ENCODE data around the gene SCNN1G. TPM values are rescaled to one million over a fixed set of nuclear protein-coding genes. Genes with fewer than 3 reads are reported as not detected.

Gene SCNN1G
- total RNA-seq, 3 donors from 2014 or later, result 2.0 to 8.8 TPM; not detected in 1

DNA sequence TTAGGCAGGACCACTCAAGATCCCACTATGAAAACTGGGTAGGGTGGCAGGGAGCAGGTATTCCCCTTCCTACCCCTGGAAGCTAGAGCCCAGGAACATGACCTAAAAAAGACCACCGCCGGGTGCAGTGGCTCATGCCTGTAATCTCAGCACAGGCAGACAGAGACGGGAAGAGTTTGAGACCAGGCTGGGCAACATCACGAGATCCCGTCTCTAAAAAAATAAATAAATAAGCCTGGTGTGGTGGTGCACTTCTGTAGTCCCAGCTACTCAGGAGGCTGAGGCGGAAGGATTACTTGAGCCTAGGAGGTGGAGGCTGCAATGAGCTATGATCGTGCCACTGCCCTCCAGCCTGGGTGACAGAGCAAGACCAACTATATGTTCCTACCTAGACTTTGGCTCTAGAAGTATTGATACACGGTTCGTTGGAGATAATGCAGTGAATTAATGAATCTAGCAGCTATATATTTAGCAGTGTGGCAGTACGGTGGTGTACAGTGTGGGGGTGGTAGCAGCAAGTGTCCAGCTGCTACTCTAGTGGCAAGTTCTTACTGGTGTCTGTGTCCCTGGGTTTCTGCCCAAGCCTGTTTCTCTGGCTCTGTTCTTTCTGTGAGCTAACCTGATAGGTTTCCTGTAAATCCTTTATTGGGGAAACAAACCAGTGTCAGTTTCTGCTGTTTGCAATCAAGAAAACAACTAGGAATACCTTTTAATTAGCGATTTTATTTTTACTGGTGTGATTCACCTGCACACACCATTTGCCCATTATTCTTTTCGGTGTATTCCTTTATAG is 30.0 kb upstream of the SCNN1G start:
- no peak for TF ChIP-seq POLR2AphosphoS5 (IDR thresholded peaks at IDR 0.05)
- TF ChIP-seq, protein P1, sequence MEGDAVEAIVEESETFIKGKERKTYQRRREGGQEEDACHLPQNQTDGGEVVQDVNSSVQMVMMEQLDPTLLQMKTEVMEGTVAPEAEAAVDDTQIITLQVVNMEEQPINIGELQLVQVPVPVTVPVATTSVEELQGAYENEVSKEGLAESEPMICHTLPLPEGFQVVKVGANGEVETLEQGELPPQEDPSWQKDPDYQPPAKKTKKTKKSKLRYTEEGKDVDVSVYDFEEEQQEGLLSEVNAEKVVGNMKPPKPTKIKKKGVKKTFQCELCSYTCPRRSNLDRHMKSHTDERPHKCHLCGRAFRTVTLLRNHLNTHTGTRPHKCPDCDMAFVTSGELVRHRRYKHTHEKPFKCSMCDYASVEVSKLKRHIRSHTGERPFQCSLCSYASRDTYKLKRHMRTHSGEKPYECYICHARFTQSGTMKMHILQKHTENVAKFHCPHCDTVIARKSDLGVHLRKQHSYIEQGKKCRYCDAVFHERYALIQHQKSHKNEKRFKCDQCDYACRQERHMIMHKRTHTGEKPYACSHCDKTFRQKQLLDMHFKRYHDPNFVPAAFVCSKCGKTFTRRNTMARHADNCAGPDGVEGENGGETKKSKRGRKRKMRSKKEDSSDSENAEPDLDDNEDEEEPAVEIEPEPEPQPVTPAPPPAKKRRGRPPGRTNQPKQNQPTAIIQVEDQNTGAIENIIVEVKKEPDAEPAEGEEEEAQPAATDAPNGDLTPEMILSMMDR (IDR thresholded peaks at IDR 0.05), result no peak
- TF ChIP-seq POLR2A (IDR thresholded peaks at IDR 0.05), result no peak
- Histone ChIP-seq H3K4me1 (no peaks in the 10 kb centered on the region), H3K4me3 (no peak overlapping the region), H3K36me3 (no peaks in the 10 kb centered on the region), H3K27me3 (no peaks in the 10 kb centered on the region), H3K9me3 (no peaks in the 10 kb centered on the region), H3K27ac (no peak overlapping the region)
- intact Hi-C loops (cut with DNase I; ENCODE audit: low total_unique reads), result no loop called here
- DNase-seq (ENCODE audit: low spot score in 2 of 2), result no peak

DNA sequence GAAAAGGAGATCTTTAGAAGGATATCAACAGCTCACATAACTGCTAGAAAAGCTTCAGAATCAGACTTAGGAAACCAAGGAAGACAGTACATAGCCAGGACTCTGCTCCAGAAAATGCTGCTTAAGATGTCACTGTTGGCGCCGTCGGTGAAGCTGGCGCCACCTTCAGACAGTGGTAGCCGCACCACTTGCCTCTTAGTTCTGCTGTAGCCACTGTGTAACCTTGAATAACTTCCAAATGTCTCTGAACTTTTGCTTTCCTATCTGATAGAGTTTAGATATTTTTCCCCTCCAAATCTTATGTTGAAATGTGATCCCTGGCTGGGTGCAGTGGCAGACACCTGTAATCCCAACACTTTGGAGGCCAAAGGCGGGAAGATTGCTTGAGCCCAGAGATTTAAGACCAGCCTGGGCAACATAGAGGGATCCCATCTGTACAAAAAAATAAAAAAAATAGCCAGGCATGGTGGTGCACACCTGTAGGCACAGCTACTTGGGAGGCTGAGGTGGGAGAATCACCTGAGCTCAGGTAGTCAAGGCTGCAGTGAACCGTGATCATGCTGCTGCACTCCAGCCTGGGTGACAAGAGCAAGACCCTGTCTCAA is 27.0 kb upstream of the SCNN1G start:
- intact Hi-C loops (cut with DNase I; ENCODE audit: low total_unique reads), result no loop called here
- Histone ChIP-seq H3K36me3 (no peaks in the 10 kb centered on the region), H3K4me3 (no peak overlapping the region), H3K27me3 (no peaks in the 10 kb centered on the region), H3K9me3 (no peaks in the 10 kb centered on the region), H3K4me1 (no peaks in the 10 kb centered on the region), H3K27ac (no peak overlapping the region)
- no peak for DNase-seq (ENCODE audit: low spot score in 2 of 2)
- TF ChIP-seq POLR2A (IDR thresholded peaks at IDR 0.05), result no peak
- TF ChIP-seq POLR2AphosphoS5 (IDR thresholded peaks at IDR 0.05), result no peak
- TF ChIP-seq, protein P1 (IDR thresholded peaks at IDR 0.05), result no peak

DNA sequence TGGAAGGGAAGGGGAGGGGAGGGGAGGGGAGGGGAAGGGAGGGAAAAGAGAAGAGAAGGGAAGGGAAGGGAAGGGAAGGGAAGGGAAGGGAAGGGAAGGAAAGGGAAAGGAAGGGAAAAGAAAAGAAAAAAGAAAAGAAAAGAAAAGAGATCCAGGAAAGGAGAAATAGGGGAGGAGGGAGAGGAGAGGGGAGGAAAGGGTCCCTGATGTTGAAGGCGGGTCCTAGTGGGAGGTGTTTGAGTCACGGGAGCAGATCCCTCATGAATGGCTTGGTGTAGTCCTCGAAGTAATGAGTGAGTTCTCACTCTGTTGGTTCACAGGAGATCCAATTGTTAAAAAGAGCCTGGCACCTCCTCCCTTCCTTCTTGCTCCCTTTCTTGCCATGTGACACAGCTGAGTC is 26.4 kb upstream of the SCNN1G start:
- no peak for DNase-seq (ENCODE audit: low spot score in 2 of 2)
- Histone ChIP-seq H3K9me3 (no peaks in the 10 kb centered on the region), H3K4me1 (no peaks in the 10 kb centered on the region), H3K27ac (no peak overlapping the region), H3K36me3 (no peaks in the 10 kb centered on the region), H3K27me3 (no peaks in the 10 kb centered on the region), H3K4me3 (no peak overlapping the region)
- no peak for TF ChIP-seq POLR2A (IDR thresholded peaks at IDR 0.05)
- TF ChIP-seq POLR2AphosphoS5 (IDR thresholded peaks at IDR 0.05), result no peak
- intact Hi-C loops (cut with DNase I; ENCODE audit: low total_unique reads), result no loop called here

DNA sequence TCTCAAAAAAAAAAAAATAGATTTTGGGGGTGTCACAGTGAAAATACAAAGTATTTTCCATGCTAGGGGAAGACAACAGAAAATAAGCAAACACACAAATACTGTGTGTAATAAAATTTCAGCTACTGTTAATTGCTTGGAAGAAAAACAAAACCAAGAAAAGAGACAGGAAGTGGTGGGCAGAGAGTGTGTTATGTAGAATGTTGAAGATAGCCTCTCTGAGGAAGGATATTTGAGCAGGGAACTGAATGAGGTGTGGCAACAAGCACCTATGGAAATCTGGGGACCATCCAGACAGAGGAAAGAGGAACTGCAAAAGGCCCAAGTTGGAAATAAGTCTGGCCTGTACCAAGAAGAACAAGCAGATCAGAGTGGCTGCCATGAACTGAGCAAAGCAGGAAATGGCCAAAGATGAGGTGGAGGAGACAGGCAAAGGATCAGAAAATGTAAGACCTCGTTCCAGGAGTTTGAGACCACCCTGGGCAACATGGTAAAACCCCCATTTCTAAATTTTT is 25.5 kb upstream of the SCNN1G start:
- H3K9me3 ChIP-seq, result no peaks in the 10 kb centered on the region
- no peak for DNase-seq (ENCODE audit: low spot score in 2 of 2)
- no peak overlapping the region for H3K27ac ChIP-seq
- H3K4me1 ChIP-seq, result no peaks in the 10 kb centered on the region
- H3K4me3 ChIP-seq, result no peak overlapping the region
- intact Hi-C loops (cut with DNase I; ENCODE audit: low total_unique reads), result no loop called here
- no peaks in the 10 kb centered on the region for H3K27me3 ChIP-seq
- H3K36me3 ChIP-seq, result no peaks in the 10 kb centered on the region
- no peak for TF ChIP-seq POLR2AphosphoS5 (IDR thresholded peaks at IDR 0.05)
- TF ChIP-seq POLR2A (IDR thresholded peaks at IDR 0.05), result no peak
- TF ChIP-seq, protein P1 (IDR thresholded peaks at IDR 0.05), result no peak

DNA sequence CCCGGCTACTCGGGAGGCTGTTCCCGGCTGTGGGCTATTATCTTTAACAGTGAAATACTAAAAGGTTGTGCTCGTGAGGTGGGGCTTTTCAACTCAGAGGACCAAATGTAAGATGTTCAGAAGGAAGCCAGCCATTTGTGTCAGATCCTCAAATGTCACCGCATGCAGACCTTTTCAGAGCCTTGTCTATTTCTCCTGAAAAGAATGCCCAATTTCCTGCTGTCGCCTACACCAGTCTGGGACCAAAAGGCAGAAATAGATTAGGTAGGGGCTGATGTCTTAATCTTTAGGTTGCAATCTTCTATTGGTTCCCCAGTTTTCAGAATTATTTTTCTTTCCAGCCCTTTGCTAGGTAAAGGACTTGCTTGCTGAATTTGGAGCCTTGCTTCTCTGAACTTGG is 24.4 kb upstream of the SCNN1G start:
- H3K27me3 ChIP-seq, result no peaks in the 10 kb centered on the region
- intact Hi-C loops (cut with DNase I; ENCODE audit: low total_unique reads), result no loop called here
- TF ChIP-seq POLR2AphosphoS5 (IDR thresholded peaks at IDR 0.05), result no peak
- TF ChIP-seq, protein P1 (IDR thresholded peaks at IDR 0.05), result no peak
- TF ChIP-seq POLR2A (IDR thresholded peaks at IDR 0.05), result no peak
- no peak for DNase-seq (ENCODE audit: low spot score in 2 of 2)
- no peaks in the 10 kb centered on the region for H3K9me3 ChIP-seq
- H3K4me1 ChIP-seq, result no peaks in the 10 kb centered on the region
- no peak overlapping the region for H3K27ac ChIP-seq
- no peaks in the 10 kb centered on the region for H3K36me3 ChIP-seq
- H3K4me3 ChIP-seq, result no peak overlapping the region
